Kidney glomerular epithelial cell (primary cell): ENCODE data around the gene OR56A3.
"Not testable (repeated sequence)": the region's sequence is repeated elsewhere in the genome, so short reads cannot be mapped to it uniquely, and the experiment has no call there.

ENCODE experiments used
- DNase-seq: peaks from one replicate; lab custom pipeline; 2025; lab: John Stamatoyannopoulos, UW

Gene OR56A3, protein sequence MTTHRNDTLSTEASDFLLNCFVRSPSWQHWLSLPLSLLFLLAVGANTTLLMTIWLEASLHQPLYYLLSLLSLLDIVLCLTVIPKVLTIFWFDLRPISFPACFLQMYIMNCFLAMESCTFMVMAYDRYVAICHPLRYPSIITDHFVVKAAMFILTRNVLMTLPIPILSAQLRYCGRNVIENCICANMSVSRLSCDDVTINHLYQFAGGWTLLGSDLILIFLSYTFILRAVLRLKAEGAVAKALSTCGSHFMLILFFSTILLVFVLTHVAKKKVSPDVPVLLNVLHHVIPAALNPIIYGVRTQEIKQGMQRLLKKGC

DNA sequence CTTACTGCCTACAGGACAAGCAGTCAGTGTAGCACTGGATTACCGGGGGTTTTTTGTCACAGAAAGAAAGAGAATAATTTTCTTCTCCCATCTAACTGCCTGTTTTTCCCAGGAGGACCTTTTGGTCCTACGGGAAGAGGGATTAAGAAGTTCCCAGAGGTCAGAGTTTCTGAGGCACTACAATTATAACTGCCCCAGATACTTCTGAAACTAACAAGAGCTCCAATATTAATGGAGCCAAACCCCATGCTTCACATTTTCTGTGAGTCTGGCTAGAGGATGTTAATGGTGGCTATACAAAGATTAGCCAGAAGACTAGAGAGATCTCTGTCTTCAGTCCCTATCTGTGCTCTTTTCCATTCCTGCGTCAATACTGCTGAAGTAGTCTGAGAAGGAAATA is at the start of gene OR56A3:
OR56A3 (plus strand) TSS at position 301 of the 400 bp plus-strand sequence. CDS start 5,096 bp downstream, outside the sequence.
- no peak for DNase-seq

DNA sequence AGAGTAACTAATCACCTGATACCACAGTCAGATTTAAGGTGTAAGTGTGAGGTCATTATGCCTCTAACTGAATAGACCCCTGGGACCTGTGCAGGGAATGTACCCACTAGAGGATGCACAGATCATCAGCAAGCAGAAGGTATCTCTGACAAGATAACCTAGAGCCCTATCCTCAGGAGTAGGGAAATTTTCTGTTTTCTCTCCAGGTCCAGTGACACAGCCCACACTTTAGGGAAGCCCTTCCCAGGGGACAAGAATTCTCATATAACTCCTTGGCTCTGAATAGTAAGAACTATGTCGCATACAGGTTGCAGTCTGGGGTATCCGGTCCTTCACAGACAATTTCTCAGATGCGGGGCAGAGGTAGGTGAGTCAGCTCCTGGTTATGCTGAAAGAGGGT is 49.1 kb upstream of the OR56A3 start, which contains the start of gene OR52E5:
OR52E5 (plus strand) TSS at position 301 of the 400 bp plus-strand sequence. CDS start 7,569 bp downstream, outside the sequence.
- DNase-seq, result no peak

DNA sequence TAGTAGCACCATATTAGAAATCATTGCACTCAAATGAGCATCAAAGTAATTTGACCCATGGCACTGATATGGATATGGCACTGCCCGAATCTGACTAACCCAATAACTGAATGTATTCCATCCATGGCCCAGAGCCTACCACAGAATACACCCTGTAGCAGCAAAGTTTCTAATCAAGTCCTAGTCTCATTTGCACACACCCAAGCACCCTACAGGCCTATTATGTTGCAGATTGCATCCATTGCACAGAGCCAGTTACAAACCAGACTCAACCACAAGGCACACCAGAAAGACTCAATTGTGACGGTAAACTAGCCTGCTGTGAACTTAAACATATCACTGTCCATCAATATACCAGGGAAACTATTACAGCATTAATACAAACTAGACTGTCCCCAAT is 42.5 kb upstream of the OR56A3 start:
- DNase-seq, result no peak

- no peak for DNase-seq
Observed at GRCh38 chr11:5910540-5910939, 31.5 kb upstream of the OR56A3 start.

DNA sequence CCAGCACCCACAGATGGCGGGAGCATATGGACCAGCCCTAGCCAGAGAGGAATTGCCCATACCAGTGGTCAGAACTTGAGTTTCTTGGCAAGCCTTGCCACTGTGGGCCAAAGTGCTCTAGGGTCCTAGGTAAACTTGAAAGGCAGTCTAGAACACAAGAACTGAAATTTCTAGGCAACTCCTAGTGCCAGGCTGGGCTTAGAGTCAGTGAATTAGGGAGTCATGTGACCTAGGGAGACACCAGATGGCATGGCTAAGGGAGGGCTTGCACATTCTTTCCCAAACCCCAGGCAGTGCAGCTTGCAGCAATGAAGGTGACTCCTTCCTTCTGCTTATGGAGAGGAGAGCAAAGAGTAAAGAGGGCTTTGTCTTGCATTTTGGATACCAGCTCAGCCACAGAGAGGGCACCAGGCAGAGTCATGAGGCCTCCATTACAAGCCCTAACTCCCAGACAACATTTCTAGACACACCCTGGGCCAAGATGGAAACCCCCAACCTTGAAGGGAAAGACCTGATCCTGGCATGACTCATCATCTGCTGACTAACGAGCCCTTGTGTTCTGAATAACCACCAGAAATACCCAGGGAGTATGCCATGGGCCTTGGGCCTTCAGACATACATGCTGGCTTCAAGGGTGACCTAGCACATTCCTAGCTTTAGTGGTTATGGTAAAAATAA is 19.2 kb upstream of the OR56A3 start:
- no peak for DNase-seq

DNA sequence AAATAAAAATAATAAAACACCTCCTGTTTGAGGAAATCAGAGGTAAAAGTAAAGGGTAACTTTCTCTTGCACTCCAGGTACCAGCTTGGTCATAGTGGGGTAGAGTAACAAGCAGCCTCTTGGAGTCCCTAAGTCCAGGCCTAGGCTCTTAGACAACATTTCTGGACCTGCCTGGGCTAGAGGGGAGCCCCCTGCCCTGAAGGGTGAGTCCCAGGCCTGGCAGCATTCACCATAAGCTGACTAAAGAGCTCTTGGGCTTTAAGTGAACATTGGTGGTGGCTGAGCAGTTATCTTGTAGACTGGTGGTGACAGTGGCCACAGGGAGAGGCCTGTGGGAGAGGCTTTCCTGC is 18.6 kb upstream of the OR56A3 start:
- DNase-seq, result no peak

- DNase-seq, result no peak
Observed at GRCh38 chr11:5923794-5924193, 18.3 kb upstream of the OR56A3 start.

DNA sequence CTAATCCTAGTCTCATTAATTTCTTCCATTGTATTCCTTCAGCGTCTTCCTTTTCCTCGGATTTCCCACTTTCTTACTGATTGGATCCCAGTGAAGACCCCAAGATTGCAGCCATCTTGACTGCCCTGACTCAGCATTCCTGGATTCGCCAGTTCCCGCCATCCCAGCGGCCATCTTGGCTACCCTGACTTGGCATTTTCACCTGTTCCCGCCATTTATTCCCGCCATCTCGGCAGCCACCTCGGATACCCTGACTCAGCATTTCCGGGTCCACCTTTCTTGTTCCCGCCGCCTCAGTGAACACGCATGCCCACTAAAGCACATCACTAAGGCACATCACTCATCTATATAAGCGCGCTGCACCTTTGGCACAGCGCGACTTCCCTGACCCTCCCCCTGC is 13.8 kb upstream of the OR56A3 start:
- DNase-seq, result no peak

GRCh38 chr11:5928811-5929210 is 13.2 kb upstream of the OR56A3 start:
- no peak for DNase-seq

GRCh38 chr11:5929571-5930368 is 12.3 kb upstream of the OR56A3 start:
- no peak for DNase-seq

DNA sequence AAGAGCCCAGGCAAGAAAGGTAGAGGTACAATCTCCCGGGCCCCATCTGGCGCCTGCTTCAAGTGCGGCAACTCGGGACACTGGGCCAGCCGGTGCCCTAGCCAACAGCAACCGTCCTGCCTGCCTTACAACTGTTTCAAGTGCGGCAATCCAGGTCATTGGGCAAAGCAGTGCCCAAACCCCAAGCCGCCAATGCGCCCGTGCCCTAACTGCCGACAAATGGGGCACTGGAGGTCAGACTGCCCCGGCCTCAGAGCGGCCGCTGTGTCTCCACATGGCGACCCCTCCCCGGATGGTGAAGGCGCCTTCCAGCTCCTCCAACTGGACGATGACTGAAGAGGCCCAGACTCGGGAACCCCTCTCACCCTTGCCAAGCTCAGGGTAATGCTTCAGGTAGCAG is 11.4 kb upstream of the OR56A3 start:
- no peak for DNase-seq

DNA sequence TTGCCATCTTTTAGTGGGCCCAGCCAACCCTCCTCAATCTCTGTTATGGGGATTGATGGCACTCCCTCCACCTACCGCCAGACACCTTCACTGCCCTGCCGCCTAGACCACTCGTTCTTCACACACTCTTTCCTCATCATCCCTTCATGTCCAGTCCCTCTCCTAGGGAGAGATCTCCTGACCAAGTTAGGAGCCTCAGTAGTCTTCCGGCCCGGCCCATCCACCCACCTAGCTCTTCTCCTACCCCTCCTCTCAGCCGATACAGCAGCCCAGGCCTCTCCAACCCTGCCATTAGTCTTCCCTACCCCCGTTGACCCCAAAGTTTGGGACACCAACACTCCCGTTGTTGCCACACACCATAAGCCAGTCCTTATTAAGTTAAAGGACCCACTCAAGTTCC is 11.0 kb upstream of the OR56A3 start:
- no peak for DNase-seq

DNA sequence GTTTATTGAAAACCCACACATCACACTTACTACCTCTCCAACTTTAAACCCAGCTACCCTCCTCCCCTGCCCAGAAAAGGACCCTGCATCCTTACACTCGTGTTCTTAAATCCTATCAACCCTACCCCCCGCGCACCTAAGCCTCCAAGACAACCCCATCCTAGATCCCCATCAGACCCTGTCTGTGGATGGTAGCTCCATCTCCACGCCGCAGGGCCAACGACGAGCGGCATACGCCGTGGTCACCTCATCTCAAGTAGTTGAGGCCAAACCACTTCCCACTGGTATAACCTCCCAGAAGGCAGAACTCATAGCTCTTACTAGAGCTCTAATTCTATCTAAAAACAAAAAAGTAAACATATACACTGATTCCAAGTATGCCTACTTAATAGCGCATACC is 9.4 kb upstream of the OR56A3 start:
- DNase-seq, result no peak

DNA sequence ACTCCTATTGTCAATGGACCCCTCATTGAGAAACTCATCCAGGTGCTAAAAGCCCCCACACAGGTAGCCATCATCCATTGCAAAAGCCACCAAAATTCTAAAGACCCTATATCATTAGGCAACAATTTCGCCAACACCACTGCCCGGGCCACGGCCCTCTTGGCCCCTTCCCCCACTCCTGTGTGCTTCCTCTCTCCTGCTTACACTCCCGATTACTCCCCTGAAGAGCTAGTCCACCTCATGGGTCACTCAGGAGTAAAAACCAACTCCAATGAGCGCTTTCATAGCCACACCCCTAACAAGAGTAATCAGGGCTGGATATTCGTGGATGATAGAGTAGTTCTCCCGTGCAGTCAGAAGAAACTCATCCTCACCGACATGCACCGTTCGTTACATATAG is 8.9 kb upstream of the OR56A3 start:
- DNase-seq, result no peak

DNA sequence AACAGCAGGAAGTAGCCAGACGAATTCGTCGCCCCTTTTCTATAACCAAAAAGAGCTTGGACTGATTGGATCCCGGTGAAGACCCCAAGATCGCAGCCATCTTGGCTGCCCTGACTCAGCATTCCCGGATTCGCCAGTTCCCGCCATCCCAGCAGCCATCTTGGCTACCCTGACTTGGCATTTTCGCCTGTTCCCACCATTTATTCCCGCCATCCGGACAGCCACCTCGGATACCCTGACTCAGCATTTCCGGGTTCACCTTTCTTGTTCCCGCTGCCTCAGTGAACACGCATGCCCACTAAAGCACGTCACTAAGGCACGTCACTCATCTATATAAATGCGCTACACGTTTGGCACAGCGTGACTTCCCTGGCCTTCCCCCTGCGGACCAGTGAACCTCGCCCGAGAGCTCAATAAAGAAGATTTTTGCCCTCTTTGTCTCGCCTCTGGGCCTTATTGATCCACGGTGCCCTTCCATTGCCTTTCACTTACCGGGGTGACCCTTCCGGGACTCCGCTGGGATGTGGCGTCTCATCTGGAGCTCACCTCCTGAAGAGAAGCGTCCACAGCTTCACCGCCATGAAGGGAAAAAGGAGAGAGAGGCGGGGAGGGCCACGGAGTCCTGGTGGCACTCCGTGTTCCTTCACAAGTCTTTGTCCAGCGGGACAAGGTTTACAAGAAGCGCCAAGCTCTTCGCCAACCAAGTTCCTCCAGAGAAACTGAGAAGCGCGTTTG is 4.0 kb upstream of the OR56A3 start:
- no peak for DNase-seq

DNA sequence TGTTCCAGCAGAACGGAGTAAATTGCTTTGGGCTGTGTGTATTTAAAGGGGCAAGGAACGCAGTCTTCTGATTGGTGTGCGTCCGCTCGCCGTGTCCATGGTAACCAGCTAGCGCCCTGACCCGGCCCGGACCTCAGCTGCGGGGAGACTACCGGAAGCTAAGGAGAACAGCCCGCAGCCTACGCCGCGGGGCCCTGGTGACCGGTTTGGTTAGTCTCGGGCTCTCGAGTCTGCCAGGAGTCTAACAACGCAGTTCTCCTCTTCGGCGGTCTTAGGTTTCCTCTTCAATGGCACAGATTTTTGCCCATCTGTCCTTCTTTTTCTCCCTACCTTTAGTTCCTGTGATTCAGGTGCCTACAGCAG is 3.5 kb upstream of the OR56A3 start:
- no peak for DNase-seq

GRCh38 chr11:5940748-5941147 is 1.3 kb upstream of the OR56A3 start:
- DNase-seq, result no peak

DNA sequence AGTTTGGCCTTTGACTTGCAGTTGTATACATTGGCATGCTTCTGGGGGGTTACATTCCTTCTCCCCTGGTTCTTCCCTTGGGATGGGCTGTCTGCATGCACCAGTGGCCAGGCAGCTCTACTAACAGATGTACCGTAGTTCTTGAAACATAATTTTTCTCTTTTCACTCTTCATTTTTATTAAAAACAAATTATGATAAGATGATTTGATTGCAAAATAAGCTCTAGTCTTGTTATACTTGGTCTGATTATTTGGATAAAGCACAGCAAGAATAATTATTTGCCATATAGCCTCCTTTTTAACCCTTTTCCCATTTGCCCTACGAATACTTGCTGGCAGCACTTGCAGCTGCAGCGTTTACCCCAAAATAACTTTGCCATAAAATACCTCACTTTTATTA is 13.5 kb downstream of the OR56A3 start:
- DNase-seq, result no peak

DNA sequence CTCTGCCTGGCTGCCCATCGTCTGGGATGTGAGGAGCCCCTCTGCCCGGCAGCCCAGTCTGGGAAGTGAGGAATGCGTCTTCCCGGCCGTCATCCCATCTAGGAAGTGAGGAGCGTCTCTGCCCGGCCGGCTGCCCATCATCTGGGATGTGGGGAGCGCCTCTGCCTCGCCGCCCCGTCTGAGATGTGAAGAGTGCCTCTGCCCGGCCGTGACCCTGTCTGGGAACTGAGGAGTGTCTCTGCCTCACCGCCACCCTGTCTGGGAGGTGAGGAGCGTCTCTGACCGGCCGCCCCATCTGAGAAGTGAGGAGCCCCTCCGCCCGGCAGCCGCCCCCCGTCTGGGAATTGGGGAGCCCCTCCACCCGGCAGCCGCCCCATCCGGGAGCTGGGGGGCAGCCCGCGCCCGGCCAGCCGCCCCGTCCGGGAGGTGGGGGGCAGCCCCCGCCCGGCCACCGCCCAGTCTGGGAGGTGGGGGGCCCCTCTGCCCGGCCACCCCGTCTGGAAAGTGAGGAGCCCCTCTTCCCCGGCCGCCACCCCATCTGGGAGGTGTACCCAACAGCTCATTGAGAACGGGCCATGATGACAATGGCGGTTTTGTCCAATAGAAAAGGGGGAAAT is 18.8 kb downstream of the OR56A3 start:
- not testable (repeated sequence) for DNase-seq

GRCh38 chr11:5966958-5967357 is 24.9 kb downstream of the OR56A3 start:
- no peak for DNase-seq

DNA sequence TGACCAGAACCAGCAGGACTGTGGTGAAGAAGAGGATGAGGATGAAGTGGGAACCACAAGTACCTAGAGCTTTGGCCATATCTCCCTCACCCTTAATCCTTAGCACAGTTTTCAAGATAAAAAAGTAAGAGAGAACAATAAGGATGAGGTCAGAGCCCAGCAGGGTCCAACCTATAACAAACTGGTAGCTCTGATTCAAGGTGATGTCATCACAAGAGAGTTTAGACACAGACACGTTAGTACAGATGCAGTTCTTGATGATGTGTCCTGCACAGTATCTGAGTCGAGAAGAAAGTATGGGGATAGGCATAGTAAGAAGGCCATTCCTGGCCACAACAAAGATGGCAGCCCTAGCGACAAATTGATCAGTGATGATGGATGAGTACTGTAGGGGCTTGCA is 25.7 kb downstream of the OR56A3 start:
- no peak for DNase-seq

DNA sequence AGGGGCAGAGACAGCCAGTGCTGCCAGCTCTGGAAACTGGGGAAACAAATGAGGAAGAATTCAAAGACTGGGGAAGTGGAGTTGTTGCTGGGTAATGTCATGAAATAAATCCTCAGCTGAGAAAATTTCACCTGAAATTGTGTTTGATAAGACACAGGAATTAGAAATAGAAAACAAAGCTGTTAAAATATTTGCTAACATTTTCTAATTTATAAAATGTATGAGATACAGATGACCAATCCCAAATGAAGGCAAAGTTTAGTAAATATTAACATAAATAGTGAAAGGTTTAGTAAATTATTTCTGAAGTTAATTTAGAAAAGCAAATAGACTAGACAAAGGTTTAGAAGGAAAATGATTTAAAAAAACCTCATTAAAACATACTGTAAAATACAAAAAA is 26.3 kb downstream of the OR56A3 start, which contains the start of gene OR56A5:
OR56A5 (minus strand) TSS at position 101 of the 400 bp plus-strand sequence; CDS start at position 101, 0 bp downstream.
- DNase-seq, result no peak
